Measurements from ENCODE around the gene RACGAP1.

- no peak for TF ChIP-seq CTCF (IDR thresholded peaks at IDR 0.05)
- TF ChIP-seq POLR2A (IDR thresholded peaks at IDR 0.05): no peak
Measured at GRCh38 chr12:49987625-49988303, 37.5 kb downstream of the RACGAP1 start.
